Measurements from ENCODE around the gene DMBX1.

- no peak for TF ChIP-seq CTCF (IDR thresholded peaks at IDR 0.05)
- no peak for TF ChIP-seq POLR2A (IDR thresholded peaks at IDR 0.05)
Measured at GRCh38 chr1:46490656-46491442, 1.2 kb downstream of the DMBX1 start.
